Right lobe of liver (tissue), 6 donors: ENCODE results near the gene EIF4H. TPM values are rescaled to one million over a fixed set of nuclear protein-coding genes. Genes with fewer than 3 reads are reported as not detected.
A peak's percentile ranks its signal among the peaks of the same experiment; 100 is the strongest.

Experiments used
- ATAC-seq, 4 donors: fragments of 200-7000 bp; cut with Tn5 transposase; one replicate each; pipeline ENCODE4 v1.9.1; 2020; ENCODE audit warnings: mild to moderate bottlenecking in 4 of 4, moderate library complexity in 4 of 4
- DNase-seq, 3 donors: peaks; one replicate each; pipeline ENCODE4 v3.0.0-alpha.2; 2020
- H3K27ac ChIP-seq, 3 donors: fragments of 200-600 bp; one replicate each; pipeline ENCODE4 v1.8.0; 2022
- H3K27me3 ChIP-seq, 2 donors: fragments of 200-600 bp; one replicate each; pipeline ENCODE4 v1.8.0; 2022
- H3K36me3 ChIP-seq, 4 donors: fragments of 200-600 bp; sonication (generic) in 1 of 4; one replicate each; pipeline versions ENCODE4 v1.5.1 to v1.8.0; 2017 to 2022; ENCODE audit warnings: control low read depth in 1 of 4
- H3K4me1 ChIP-seq, 4 donors: fragments of 200-600 bp; sonication (generic) in 1 of 4; one replicate each; pipeline versions ENCODE4 v1.5.1 to v1.8.0; 2017 to 2022; ENCODE audit warnings: control low read depth in 1 of 4
- H3K4me3 ChIP-seq, 3 donors: fragments of 200-600 bp; one replicate each; pipeline ENCODE4 v1.8.0; 2022
- H3K9me3 ChIP-seq, 4 donors: fragments of 200-600 bp; sonication (generic) in 1 of 4; one replicate each; pipeline versions ENCODE4 v1.5.1 to v1.8.0; 2017 to 2022; ENCODE audit warnings: control low read depth in 1 of 4
- CTCF ChIP-seq, 4 donors: fragments of 200-600 bp in 3 of 4; fragments of 450-650 bp in 1 of 4; IDR thresholded peaks; one replicate each; pipeline versions ENCODE4 v1.5.1 to v1.8.0; 2016 to 2022; ENCODE audit warnings: antibody characterized with exemption in 4 of 4, mild to moderate bottlenecking in 2 of 4
- POLR2A ChIP-seq: fragments of 450-650 bp; IDR thresholded peaks from one replicate; pipeline ENCODE4 v1.6.1; 2017; ENCODE audit warnings: antibody characterized with exemption, mild to moderate bottlenecking
- WGBS: methylation state at CpG from one replicate; pipeline ENCODE4 v1.1.6; 2018; ENCODE audit warnings: low coverage, low lambda C conversion rate; ENCODE audit not compliant: insufficient coverage; ENCODE audit errors: missing lambda C conversion rate; 5-methylcytosine and 5-hydroxymethylcytosine counted together
- intact Hi-C, 2 donors: fragments of 100-400 bp; cut with DNase I; formaldehyde crosslinking; loops; one replicate each; pipeline versions ENCODE4 v1.11.2 to v1.14.1; 2022
- total RNA-seq, 6 experiments: library from RNA; depleted of rRNA in 2 of 6; stranded (reverse); fragments of >200 nt in 2 of 6; fragmentation: NEBNext Ultra II Directional in 3 of 6; extraction: Animal tissue kit (Norgen Biotek cat#: 25700) in 3 of 6; gene quantifications; one replicate each; pipeline versions ENCODE4 v1.1.0 to v1.2.4, GENCODE V29; 2016 to 2023
- donor health status: DM: no; HTN: yes; CAD: no.
- donor health status: DM: no; HTN: no; CAD: no.
- donor health status: DM: no; HTN: no; CAD: no.
- donor health status: DM: no; HTN: yes; CAD: no.
- donor health status: DM: no; HTN: yes; CAD: no.

Gene EIF4H
- total RNA-seq, 6 experiments from 2014 or later = 117 to 128 (median 118) TPM

DNA sequence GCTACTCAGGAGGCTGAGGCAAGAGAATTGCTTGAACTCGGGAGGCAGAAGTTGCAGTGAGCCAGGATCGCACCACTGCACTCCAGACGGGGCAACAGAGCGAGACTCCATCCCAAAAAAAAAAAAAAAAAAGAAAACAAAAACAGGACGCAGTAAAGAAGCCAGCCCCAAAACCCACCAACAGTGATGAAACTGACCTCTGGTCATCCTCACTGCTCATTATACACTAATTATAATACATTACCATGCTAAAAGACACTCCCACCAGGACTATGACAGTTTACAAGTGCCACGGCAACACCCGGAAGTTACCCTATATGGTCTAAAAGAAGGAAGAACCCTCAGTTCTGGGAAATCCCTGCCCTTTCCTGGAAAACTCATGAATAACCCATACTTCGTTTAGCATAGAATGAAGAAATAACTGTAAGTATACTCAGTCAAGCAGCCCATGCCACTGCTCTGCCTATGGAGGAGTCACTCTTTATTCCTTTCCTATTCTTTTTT lies 40.0 kb upstream of the EIF4H start:
- Histone ChIP-seq H3K27me3 (no peaks in the 10 kb centered on the region), H3K9me3 (no peaks in the 10 kb centered on the region), H3K36me3 (no peaks in the 10 kb centered on the region), H3K4me3 (no peak overlapping the region), H3K27ac (no peak overlapping the region), H3K4me1 (no peaks in the 10 kb centered on the region)
- DNase-seq (no peak), ATAC-seq (peak in 3 of 4 donors; percentile 20 to 58 (median 46))
- intact Hi-C loops = no loop called here
- TF ChIP-seq CTCF (IDR thresholded peaks at IDR 0.05) = no peak
- no peak for TF ChIP-seq POLR2A
- WGBS = 39% methylated on average over 8 of the region's 8 CpGs

GRCh38 chr7:74138334-74138867 lies 35.8 kb upstream of the EIF4H start:
- Histone ChIP-seq H3K36me3 (no peaks in the 10 kb centered on the region), H3K27ac (no peak overlapping the region), H3K4me1 (no peaks in the 10 kb centered on the region), H3K4me3 (no peak overlapping the region), H3K9me3 (no peaks in the 10 kb centered on the region), H3K27me3 (no peaks in the 10 kb centered on the region)
- 90% methylated on average over 6 of the region's 12 CpGs for WGBS
- no peak for DNase-seq
- TF ChIP-seq POLR2A (no peak), CTCF (IDR thresholded peaks at IDR 0.05) (no peak)
- intact Hi-C loops = no loop called here
- ATAC-seq = no peak

DNA sequence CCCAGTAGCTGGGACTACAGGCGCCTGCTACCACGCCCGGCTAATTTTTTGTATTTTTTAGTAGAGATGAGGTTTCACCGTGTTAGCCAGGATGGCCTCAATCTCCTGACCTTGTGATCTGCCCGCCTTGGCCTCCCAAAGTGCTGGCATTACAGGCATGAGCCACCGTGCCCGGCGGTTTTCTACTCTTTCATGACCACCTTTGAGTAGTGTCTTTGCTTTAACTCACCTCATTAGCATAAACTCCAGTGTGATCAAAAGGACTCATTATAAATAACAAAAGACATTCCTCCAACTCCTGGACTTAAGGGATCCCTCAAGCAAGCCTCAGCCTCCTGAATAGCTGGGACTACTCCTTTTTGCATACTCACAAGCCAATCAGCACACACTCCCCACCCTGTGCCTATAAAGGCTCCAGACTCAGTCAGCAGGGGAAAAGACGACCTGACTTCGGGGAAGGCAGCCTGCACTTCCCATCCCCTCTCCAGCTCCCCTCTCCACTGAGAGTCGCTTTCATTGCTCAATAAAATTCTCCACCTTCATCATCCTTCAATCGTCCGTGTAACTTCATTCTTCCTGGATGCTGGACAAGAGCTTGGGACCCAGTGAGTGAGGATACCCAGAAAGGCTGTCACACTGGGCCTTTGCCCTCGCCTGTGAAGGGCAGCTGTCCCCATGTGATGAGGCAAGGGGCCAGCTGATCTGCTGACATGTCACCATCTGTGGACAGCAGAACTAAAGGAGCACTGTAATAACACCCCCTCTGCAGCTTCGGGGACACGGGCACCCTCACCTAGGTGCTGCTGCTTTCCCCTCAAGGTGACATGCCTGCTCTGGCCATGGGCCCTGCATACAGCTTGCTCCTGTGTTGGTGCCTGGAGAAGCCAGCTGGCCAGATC lies 35.0 kb upstream of the EIF4H start:
- Histone ChIP-seq H3K4me3 (no peak overlapping the region), H3K27ac (no peak overlapping the region), H3K9me3 (no peaks in the 10 kb centered on the region), H3K4me1 (no peaks in the 10 kb centered on the region), H3K36me3 (no peaks in the 10 kb centered on the region), H3K27me3 (no peaks in the 10 kb centered on the region)
- TF ChIP-seq CTCF (IDR thresholded peaks at IDR 0.05) (no peak), POLR2A (no peak)
- intact Hi-C loops = no loop called here
- no peak for DNase-seq
- no peak for ATAC-seq
- 91% methylated on average over 12 of the region's 16 CpGs for WGBS

- H3K4me1 ChIP-seq = no peaks in the 10 kb centered on the region
- ATAC-seq (peak in 1 of 4 donors; percentile 24), DNase-seq (no peak)
- intact Hi-C loops = no loop called here
- TF ChIP-seq POLR2A = no peak
- no peak for TF ChIP-seq CTCF (IDR thresholded peaks at IDR 0.05)
- no peak overlapping the region for H3K27ac ChIP-seq
- H3K4me3 ChIP-seq = no peak overlapping the region
- H3K27me3 ChIP-seq = no peaks in the 10 kb centered on the region
- no peaks in the 10 kb centered on the region for H3K36me3 ChIP-seq
- no peaks in the 10 kb centered on the region for H3K9me3 ChIP-seq
- 50% methylated on average over 1 of the region's 1 CpG for WGBS
Observed at GRCh38 chr7:74141705-74142104, 32.5 kb upstream of the EIF4H start.
